ENCODE data around the gene OR10V1.
A peak's percentile ranks its signal among the peaks of the same experiment; 100 is the strongest.

OR10V1 gene

GRCh38 chr11:59671471-59671870 lies 42.2 kb downstream of the OR10V1 start:
- Histone ChIP-seq H3K9me3 (no peaks in the 10 kb centered on the region), H3K27me3 (no peaks in the 10 kb centered on the region), H3K4me3 (no peak overlapping the region), H3K36me3 (peaks cover 0 to 2% (median 0%) of the 10 kb centered on the region in 3 donors), H3K27ac (no peak overlapping the region), H3K4me1 (peaks cover 0 to 25% (median 21%) of the 10 kb centered on the region in 4 donors)
- intact Hi-C loops (cut with DNase I; ENCODE audit: low total_unique reads): loop anchor here (10.0 kb wide), 1 partner anchor 133 kb away; no protein-coding TSS in a partner anchor
- TF ChIP-seq, protein P1, sequence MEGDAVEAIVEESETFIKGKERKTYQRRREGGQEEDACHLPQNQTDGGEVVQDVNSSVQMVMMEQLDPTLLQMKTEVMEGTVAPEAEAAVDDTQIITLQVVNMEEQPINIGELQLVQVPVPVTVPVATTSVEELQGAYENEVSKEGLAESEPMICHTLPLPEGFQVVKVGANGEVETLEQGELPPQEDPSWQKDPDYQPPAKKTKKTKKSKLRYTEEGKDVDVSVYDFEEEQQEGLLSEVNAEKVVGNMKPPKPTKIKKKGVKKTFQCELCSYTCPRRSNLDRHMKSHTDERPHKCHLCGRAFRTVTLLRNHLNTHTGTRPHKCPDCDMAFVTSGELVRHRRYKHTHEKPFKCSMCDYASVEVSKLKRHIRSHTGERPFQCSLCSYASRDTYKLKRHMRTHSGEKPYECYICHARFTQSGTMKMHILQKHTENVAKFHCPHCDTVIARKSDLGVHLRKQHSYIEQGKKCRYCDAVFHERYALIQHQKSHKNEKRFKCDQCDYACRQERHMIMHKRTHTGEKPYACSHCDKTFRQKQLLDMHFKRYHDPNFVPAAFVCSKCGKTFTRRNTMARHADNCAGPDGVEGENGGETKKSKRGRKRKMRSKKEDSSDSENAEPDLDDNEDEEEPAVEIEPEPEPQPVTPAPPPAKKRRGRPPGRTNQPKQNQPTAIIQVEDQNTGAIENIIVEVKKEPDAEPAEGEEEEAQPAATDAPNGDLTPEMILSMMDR (IDR thresholded peaks at IDR 0.05): no peak
- DNase-seq: no peak

GRCh38 chr11:59669611-59670009 lies 44.0 kb downstream of the OR10V1 start:
- TF ChIP-seq, protein P1 (IDR thresholded peaks at IDR 0.05): no peak
- no peaks in the 10 kb centered on the region for H3K27me3 ChIP-seq
- H3K4me1 ChIP-seq: peaks cover 0 to 26% (median 21%) of the 10 kb centered on the region in 4 donors
- DNase-seq: peak; percentile 41 to 73
- H3K36me3 ChIP-seq: peaks cover 12 to 15% (median 12%) of the 10 kb centered on the region in 3 donors
- peak overlapping the region; percentile 66 to 96 for H3K4me3 ChIP-seq
- no peaks in the 10 kb centered on the region for H3K9me3 ChIP-seq
- intact Hi-C loops (cut with DNase I; ENCODE audit: low total_unique reads): loop anchor here (5.0 to 10.0 kb wide), 5 partner anchors 52 to 135 kb away; partner anchors contain the start of genes OSBP and STX3
- peak overlapping the region; percentile 85 to 97 for H3K27ac ChIP-seq

DNA sequence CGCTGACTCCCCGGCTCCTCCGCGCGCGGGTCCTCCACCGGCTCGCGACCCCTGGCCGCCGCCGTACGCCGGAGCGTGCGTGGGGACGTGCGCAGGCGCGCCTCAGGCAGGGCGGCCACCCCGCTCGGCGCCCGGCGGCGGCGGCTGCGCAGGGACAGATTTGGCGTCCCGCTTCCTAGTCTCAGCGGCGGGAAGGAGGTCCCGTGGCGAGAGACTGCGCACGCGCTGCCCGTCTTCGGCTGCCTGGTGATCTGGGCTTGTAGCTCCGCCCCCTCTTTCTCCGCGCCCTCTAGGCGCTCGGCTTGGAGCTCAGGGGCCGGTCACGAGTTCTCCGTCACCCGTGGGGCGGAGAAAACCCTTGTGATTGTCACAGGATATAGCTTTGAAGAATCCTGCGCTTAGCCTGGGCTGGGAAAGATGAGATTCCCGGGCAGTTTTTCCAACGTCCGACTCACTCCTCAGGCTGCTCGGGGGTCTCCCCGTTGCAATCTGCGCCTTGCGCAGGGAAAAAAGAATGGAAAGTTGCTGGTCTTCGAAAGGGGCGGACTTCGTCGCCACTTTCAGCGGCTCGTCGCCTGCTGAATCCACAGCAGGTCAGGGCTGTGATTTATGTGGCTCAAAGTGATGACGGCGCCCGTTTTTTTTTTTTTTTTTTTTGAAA lies 44.6 kb downstream of the OR10V1 start, which contains the start of gene PATL1:
PATL1 (minus strand) TSS at position 88 of the 661 bp plus-strand sequence. CDS start 142 bp downstream, outside the sequence.
- intact Hi-C loops (cut with DNase I; ENCODE audit: low total_unique reads): loop anchor here (5.0 to 10.0 kb wide), 4 partner anchors 52 to 132 kb away; partner anchors contain the start of genes OSBP and STX3
- DNase-seq: peak; percentile 99 to 100
- H3K27me3 ChIP-seq: no peaks in the 10 kb centered on the region
- TF ChIP-seq, protein P1 (IDR thresholded peaks at IDR 0.05): no peak
- H3K27ac ChIP-seq: peak within 1 kb of the TSS; percentile 85 to 97
- peaks cover 0 to 26% (median 23%) of the 10 kb centered on the region in 4 donors for H3K4me1 ChIP-seq
- peaks cover 12 to 20% (median 12%) of the 10 kb centered on the region in 3 donors for H3K36me3 ChIP-seq
- no peaks in the 10 kb centered on the region for H3K9me3 ChIP-seq
- peak within 1 kb of the TSS; percentile 66 to 96 for H3K4me3 ChIP-seq

DNA sequence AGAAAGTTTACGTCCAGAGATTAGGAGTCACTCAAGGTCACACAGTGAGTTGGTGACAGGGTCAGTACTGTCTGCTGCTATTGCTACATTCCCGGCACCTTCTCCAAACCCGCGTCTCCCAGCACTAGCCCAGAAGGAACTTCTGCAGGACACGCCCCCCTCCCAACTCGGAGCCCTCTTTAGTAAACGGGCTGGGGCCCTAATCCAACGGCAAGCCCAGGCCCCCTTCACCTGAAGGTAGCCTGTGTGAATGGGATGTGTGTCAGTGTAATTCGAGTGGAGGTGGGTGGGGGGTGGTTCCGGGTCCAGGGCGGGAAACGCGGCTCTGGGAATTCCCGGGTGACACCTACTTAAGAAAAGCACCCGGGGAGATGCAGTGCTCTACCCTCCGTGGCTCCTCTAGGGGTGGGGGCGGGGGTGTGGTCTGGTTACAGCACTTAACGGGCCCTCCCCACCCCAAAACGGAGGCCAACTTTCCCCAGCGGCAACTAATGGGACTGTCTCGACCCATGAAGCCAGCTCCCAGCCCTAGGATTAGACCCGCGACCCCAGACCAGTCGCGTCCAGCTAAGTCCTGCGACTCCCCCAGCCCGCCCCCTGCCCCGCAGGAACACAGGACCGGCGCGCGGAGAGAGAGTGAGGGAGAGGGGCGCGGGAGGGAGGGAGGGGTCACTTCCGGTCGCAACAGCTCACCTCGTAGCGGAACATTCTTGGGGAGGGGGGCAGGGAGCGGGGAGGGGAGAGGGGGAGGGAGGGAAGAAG lies 45.3 kb downstream of the OR10V1 start:
- intact Hi-C loops (cut with DNase I; ENCODE audit: low total_unique reads): loop anchor here (5.0 to 10.0 kb wide), 4 partner anchors 51 to 131 kb away; partner anchors contain the start of genes OSBP and STX3
- Histone ChIP-seq H3K36me3 (peaks cover 12 to 27% (median 12%) of the 10 kb centered on the region in 3 donors), H3K27ac (peak overlapping the region; percentile 85 to 97), H3K27me3 (no peaks in the 10 kb centered on the region), H3K4me3 (peak overlapping the region; percentile 66 to 96), H3K9me3 (no peaks in the 10 kb centered on the region), H3K4me1 (peaks cover 0 to 26% (median 23%) of the 10 kb centered on the region in 4 donors)
- peak; percentile 62 to 77 for DNase-seq
- TF ChIP-seq, protein P1 (IDR thresholded peaks at IDR 0.05): peak; percentile 31

GRCh38 chr11:59667812-59668187 lies 45.8 kb downstream of the OR10V1 start:
- peak overlapping the region; percentile 66 to 96 for H3K4me3 ChIP-seq
- H3K4me1 ChIP-seq: peaks cover 0 to 26% (median 23%) of the 10 kb centered on the region in 4 donors
- H3K9me3 ChIP-seq: no peaks in the 10 kb centered on the region
- DNase-seq: no peak
- TF ChIP-seq, protein P1 (IDR thresholded peaks at IDR 0.05): no peak
- peaks cover 12 to 32% (median 12%) of the 10 kb centered on the region in 3 donors for H3K36me3 ChIP-seq
- peak overlapping the region; percentile 85 to 97 for H3K27ac ChIP-seq
- no peaks in the 10 kb centered on the region for H3K27me3 ChIP-seq
- intact Hi-C loops (cut with DNase I; ENCODE audit: low total_unique reads): loop anchor here (5.0 to 10.0 kb wide), 4 partner anchors 50 to 130 kb away; partner anchors contain the start of genes OSBP and STX3

All from tibial artery (tissue), 4 donors.